HepG2 (cell line): ENCODE results near the gene VPS9D1. TPM values are rescaled to one million over a fixed set of nuclear protein-coding genes. Genes with fewer than 3 reads are reported as not detected.

ENCODE experiments used
- FOSL1 ChIP-seq: sonication (generic); formaldehyde crosslinking; IDR thresholded peaks from 2 replicates; pipeline ENCODE4 v1.9.0; 2021; ENCODE audit warnings: missing genetic modification reagents, borderline replicate concordance
- IRF2 ChIP-seq: IDR thresholded peaks from 2 replicates; pipeline ENCODE4 v1.6.1; 2018; ENCODE audit warnings: missing genetic modification reagents, missing compliant biosample characterization
- MBNL3 ChIP-seq: fragments of 250-450 bp; sonication (Bioruptor Pico); conservative IDR thresholded peaks from 2 replicates; pipeline ENCODE4 v1.8.0; 2022; ENCODE audit warnings: mild to moderate bottlenecking, inconsistent platforms
- MED8 ChIP-seq: sonication (generic); formaldehyde crosslinking; IDR thresholded peaks from 2 replicates; pipeline ENCODE4 v1.8.1; 2023; ENCODE audit warnings: mild to moderate bottlenecking, missing genetic modification reagents; ENCODE audit not compliant: insufficient replicate concordance
- RELA ChIP-seq: sonication (generic); formaldehyde crosslinking; IDR thresholded peaks from 2 replicates; pipeline ENCODE4 v1.4.0; 2020; ENCODE audit warnings: missing genetic modification reagents
- RFX1 ChIP-seq: fragments of 450-650 bp; IDR thresholded peaks from 2 replicates; pipeline ENCODE4 v1.6.1; 2017
- TBX2 ChIP-seq: sonication (generic); formaldehyde crosslinking; IDR thresholded peaks from 2 replicates; pipeline ENCODE4 v1.5.0; 2020; ENCODE audit warnings: missing genetic modification reagents, mild to moderate bottlenecking, borderline replicate concordance
- ZEB1 ChIP-seq: IDR thresholded peaks from 2 replicates; pipeline ENCODE4 v1.6.1; 2012; ENCODE audit warnings: mild to moderate bottlenecking, low read depth, inconsistent platforms; ENCODE audit not compliant: insufficient replicate concordance
- ZIK1 ChIP-seq: sonication (generic); formaldehyde crosslinking; IDR thresholded peaks from 2 replicates; pipeline ENCODE4 v1.5.0; 2020; ENCODE audit warnings: mild to moderate bottlenecking, low read depth, missing genetic modification reagents, borderline replicate concordance
- ZNF121 ChIP-seq: sonication (generic); formaldehyde crosslinking; IDR thresholded peaks from 2 replicates; pipeline ENCODE4 v1.5.0; 2020; ENCODE audit warnings: mild to moderate bottlenecking, missing genetic modification reagents
- ZNF180 ChIP-seq: sonication (generic); formaldehyde crosslinking; IDR thresholded peaks from 2 replicates; pipeline ENCODE4 v1.4.0; 2020; ENCODE audit warnings: low read depth, missing genetic modification reagents, borderline replicate concordance
- ZNF260 ChIP-seq: sonication (generic); formaldehyde crosslinking; IDR thresholded peaks from 2 replicates; pipeline ENCODE4 v1.4.0; 2020; ENCODE audit warnings: missing genetic modification reagents, low read depth, mild to moderate bottlenecking, borderline replicate concordance
- ZNF326 ChIP-seq: sonication (generic); formaldehyde crosslinking; IDR thresholded peaks from 2 replicates; pipeline ENCODE4 v1.4.0; 2020; ENCODE audit warnings: missing genetic modification reagents, borderline replicate concordance
- ZNF781 ChIP-seq: sonication (generic); formaldehyde crosslinking; IDR thresholded peaks from 2 replicates; pipeline ENCODE4 v1.5.1; 2020; ENCODE audit warnings: borderline replicate concordance, mild to moderate bottlenecking, missing genetic modification reagents; ENCODE audit errors: not compliant biosample characterization
- polyA plus RNA-seq, 8 experiments: library from polyadenylated mRNA; depleted of rRNA in 3 of 8; stranded (reverse) in 7 of 8; unstranded in 1 of 8; fragments of >200 nt; fragmentation: Illumina TruSeq in 4 of 8; extraction: Trizol in 4 of 8; gene quantifications; 2 replicates each; pipeline versions ENCODE4 v1.2.1 to v1.2.3, GENCODE V29; 2011 to 2016; ENCODE audit warnings: low read depth in 4 of 8, missing spikeins in 1 of 8, mixed read lengths in 1 of 8; ENCODE audit not compliant: insufficient read depth in 1 of 8
- total RNA-seq, 5 experiments: library from RNA; depleted of rRNA; stranded (reverse); fragments of >200 nt; fragmentation: Illumina TruSeq; extraction: Trizol; gene quantifications; 2 replicates each; pipeline ENCODE4 v1.2.3, GENCODE V29; 2016; ENCODE audit warnings: low read depth in 1 of 5
- TF ChIP-seq, protein P1 (sequence below): sonication (generic); formaldehyde crosslinking; IDR thresholded peaks from 2 replicates; pipeline ENCODE4 v1.8.0; 2022; ENCODE audit warnings: mild to moderate bottlenecking, missing genetic modification reagents; ENCODE audit not compliant: insufficient replicate concordance
- TF ChIP-seq, protein P2 (sequence below): IDR thresholded peaks from 2 replicates; pipeline ENCODE4 v1.6.1; 2016; ENCODE audit warnings: mild to moderate bottlenecking
- TF ChIP-seq, protein P3 (sequence below): sonication (generic); formaldehyde crosslinking; IDR thresholded peaks from 2 replicates; pipeline ENCODE4 v1.4.0; 2020; ENCODE audit warnings: missing genetic modification reagents
- TF ChIP-seq, protein P4 (sequence below): sonication (generic); formaldehyde crosslinking; IDR thresholded peaks from 2 replicates; pipeline ENCODE4 v1.8.1; 2023; ENCODE audit warnings: missing genetic modification reagents, inconsistent platforms, borderline replicate concordance

The VPS9D1 gene
- total and polyA plus RNA-seq, 2 of the 13 experiments (the other 11 are each of a cell fraction or from before 2014, with no cell fraction given): 10.1 to 13.2 TPM

DNA sequence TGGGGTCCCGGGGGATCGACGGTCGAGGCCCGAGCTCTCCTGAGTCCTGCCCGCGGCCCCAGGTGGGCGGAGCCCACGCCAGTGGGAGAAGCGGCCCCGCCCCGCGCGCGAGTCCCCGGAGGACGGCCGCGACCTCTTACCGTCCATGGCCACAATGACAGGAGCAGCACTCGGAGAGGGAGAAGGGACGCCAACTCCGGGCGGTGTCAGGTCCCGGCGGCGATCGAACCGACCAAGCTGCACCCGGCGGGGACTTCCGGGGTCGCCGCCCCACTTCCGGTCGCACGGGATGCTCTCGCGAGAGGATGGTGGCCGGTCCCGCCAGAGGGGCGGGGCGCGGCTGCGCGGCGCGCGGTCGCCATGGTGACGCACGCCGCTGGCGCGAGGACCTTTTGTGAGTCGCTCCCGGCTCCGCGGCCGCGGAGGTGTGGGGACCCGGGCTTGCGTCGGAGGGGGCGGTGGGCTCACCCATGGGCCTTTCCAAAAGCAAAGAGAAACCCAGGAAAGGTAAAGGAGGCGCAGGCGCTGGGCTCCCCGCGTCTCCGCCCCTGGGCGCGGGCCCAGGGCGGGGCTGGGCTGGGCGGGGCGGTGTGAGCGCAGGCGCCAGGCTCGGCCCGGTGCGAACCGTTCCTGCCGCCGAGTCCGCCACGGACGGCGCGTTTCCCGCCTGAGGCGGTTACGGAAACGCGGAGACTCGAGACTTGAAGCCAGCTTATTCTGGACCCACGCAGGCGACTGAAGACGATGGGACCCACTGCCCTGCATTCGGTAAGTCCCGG is 63.1 kb downstream of the VPS9D1 start, which contains the start of the genes CHMP1A and SPATA33 (continued):
- TF ChIP-seq ZNF260 (CRISPR knock-in tag) (no peak), FOSL1 (CRISPR knock-in tag) (no peak), MBNL3 (CRISPR knock-in tag) (no peak), ZNF326 (CRISPR knock-in tag) (no peak), TBX2 (CRISPR knock-in tag) (peak; percentile 52; the same call in 1 of the 2 replicates), ZNF121 (no peak), IRF2 (peak; percentile 80), ZEB1 (peak; percentile 39), MED8 (CRISPR knock-in tag) (peak; percentile 83), ZNF180 (CRISPR knock-in tag) (peak; percentile 86), RFX1 (peak; percentile 96), ZIK1 (no peak; the same call in 1 of the 2 replicates), ZNF781 (CRISPR knock-in tag) (no peak), RELA (CRISPR knock-in tag) (peak; percentile 38; the same call in 1 of the 2 replicates)
- TF ChIP-seq, protein P1, sequence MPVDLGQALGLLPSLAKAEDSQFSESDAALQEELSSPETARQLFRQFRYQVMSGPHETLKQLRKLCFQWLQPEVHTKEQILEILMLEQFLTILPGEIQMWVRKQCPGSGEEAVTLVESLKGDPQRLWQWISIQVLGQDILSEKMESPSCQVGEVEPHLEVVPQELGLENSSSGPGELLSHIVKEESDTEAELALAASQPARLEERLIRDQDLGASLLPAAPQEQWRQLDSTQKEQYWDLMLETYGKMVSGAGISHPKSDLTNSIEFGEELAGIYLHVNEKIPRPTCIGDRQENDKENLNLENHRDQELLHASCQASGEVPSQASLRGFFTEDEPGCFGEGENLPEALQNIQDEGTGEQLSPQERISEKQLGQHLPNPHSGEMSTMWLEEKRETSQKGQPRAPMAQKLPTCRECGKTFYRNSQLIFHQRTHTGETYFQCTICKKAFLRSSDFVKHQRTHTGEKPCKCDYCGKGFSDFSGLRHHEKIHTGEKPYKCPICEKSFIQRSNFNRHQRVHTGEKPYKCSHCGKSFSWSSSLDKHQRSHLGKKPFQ (CRISPR knock-in tag): peak; percentile 41
- TF ChIP-seq, protein P2, sequence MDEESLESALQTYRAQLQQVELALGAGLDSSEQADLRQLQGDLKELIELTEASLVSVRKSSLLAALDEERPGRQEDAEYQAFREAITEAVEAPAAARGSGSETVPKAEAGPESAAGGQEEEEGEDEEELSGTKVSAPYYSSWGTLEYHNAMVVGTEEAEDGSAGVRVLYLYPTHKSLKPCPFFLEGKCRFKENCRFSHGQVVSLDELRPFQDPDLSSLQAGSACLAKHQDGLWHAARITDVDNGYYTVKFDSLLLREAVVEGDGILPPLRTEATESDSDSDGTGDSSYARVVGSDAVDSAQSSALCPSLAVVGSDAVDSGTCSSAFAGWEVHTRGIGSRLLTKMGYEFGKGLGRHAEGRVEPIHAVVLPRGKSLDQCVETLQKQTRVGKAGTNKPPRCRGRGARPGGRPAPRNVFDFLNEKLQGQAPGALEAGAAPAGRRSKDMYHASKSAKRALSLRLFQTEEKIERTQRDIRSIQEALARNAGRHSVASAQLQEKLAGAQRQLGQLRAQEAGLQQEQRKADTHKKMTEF (CRISPR knock-in tag): peak; percentile 86; the same call in 1 of the 2 replicates
- TF ChIP-seq, protein P3, sequence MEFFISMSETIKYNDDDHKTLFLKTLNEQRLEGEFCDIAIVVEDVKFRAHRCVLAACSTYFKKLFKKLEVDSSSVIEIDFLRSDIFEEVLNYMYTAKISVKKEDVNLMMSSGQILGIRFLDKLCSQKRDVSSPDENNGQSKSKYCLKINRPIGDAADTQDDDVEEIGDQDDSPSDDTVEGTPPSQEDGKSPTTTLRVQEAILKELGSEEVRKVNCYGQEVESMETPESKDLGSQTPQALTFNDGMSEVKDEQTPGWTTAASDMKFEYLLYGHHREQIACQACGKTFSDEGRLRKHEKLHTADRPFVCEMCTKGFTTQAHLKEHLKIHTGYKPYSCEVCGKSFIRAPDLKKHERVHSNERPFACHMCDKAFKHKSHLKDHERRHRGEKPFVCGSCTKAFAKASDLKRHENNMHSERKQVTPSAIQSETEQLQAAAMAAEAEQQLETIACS (CRISPR knock-in tag): peak; percentile 65; the same call in 1 of the 2 replicates
- TF ChIP-seq, protein P4, sequence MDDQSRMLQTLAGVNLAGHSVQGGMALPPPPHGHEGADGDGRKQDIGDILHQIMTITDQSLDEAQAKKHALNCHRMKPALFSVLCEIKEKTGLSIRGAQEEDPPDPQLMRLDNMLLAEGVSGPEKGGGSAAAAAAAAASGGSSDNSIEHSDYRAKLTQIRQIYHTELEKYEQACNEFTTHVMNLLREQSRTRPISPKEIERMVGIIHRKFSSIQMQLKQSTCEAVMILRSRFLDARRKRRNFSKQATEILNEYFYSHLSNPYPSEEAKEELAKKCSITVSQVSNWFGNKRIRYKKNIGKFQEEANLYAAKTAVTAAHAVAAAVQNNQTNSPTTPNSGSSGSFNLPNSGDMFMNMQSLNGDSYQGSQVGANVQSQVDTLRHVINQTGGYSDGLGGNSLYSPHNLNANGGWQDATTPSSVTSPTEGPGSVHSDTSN (CRISPR knock-in tag): peak; percentile 42; the same call in 1 of the 2 replicates
